Mesothelial cell of epicardium (in vitro differentiated cells): ENCODE results near the gene STAMBPL1. TPM values are rescaled to one million over a fixed set of nuclear protein-coding genes. Genes with fewer than 3 reads are reported as not detected.
"Not testable (repeated sequence)": the region's sequence is repeated elsewhere in the genome, so short reads cannot be mapped to it uniquely, and the experiment has no call there.

Experiments used
- DNase-seq, 2 experiments: peaks; one replicate each; pipeline ENCODE4 v3.0.0; 2021; ENCODE audit warnings: low spot score in 2 of 2; ENCODE audit not compliant: unreplicated experiment in 2 of 2
- H3K27ac Mint-ChIP-seq: 2 replicates; pipeline ENCODE4 v1.8.0; 2021; ENCODE audit warnings: mixed read lengths
- H3K27me3 Mint-ChIP-seq: 2 replicates; pipeline ENCODE4 v1.8.0; 2021; ENCODE audit warnings: low read depth, mixed read lengths
- H3K36me3 Mint-ChIP-seq: 2 replicates; pipeline ENCODE4 v1.8.0; 2021; ENCODE audit warnings: mixed read lengths
- H3K4me1 Mint-ChIP-seq: 2 replicates; pipeline ENCODE4 v1.8.0; 2021; ENCODE audit warnings: mixed read lengths
- H3K4me3 Mint-ChIP-seq: 2 replicates; pipeline ENCODE4 v1.8.0; 2021; ENCODE audit warnings: mild to moderate bottlenecking, moderate library complexity, mixed read lengths
- H3K9me3 Mint-ChIP-seq: 2 replicates; pipeline ENCODE4 v1.8.0; 2021; ENCODE audit warnings: mixed read lengths
- total RNA-seq: library from RNA; stranded (reverse); gene quantifications from 3 replicates; pipeline ENCODE4 v1.2.1, GENCODE V29; 2021
- TF ChIP-seq, protein P1 (sequence below): fragments of 200-600 bp; sonication (generic); IDR thresholded peaks from one replicate; pipeline ENCODE4 v1.5.0; 2021; ENCODE audit warnings: antibody characterized with exemption; ENCODE audit not compliant: unreplicated experiment

The STAMBPL1 gene
- total RNA-seq, 1 donor from 2014 or later = 3.6 TPM

DNA sequence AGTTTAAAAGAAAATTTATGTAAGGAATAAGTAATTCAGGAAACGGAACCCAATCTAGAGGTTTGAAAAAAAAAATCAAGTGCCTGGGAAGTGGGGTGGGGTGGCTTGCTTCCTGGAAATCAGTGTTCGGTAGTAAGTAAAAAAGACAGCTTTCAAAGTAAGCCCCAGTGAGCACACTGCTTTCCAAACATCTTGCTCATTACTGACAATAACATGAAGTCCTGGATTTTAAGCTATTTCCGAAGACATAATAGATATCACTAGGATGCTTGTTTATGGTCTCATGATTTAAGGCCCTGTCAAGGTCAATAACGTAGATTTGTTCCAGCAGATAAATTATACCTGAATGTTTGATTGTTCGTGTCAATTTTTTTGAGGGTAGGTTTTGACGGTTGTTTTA is 1.3 kb downstream of the STAMBPL1 start:
- peaks cover 29% of the 10 kb centered on the region for H3K27me3 Mint-ChIP-seq
- no peaks in the 10 kb centered on the region for H3K9me3 Mint-ChIP-seq
- H3K36me3 Mint-ChIP-seq = no peaks in the 10 kb centered on the region

DNA sequence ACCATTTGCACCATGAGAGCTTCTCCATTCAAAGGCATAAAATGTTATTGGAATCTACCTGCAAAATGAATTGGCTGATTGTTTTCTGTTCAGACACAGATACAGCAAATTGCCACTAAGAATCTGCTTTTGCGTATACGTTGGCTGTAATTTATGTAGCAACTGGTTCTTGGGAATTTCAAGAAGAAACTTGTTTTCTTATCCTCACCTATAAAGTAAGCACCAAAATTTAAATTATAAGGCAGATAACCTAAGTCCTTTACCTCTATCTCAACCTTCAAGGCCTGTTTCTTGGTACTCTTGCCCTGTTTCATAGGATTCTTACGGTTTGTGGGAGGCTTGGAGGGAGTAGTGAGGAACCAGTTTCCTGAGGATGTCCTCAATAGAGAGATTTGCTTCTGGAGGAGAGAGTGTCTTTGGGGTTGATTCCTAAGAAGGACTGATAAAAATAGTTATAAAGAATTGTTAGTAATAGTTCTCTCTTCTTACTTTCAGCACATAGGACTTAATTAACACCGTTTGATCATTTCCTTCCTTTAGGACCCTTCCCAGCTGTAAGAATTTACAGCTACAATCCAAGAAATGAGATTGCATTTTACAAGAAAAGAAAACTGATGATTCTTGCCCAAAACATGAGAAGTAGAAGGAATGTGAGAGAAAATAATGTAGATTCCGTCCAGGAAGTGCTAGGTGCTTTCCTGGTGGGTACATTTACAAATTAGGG is 2.0 kb downstream of the STAMBPL1 start:
- Mint-ChIP-seq H3K27me3 (peaks cover 22% of the 10 kb centered on the region), H3K9me3 (no peaks in the 10 kb centered on the region), H3K4me1 (peaks cover 28% of the 10 kb centered on the region), H3K36me3 (no peaks in the 10 kb centered on the region), H3K4me3 (peak overlapping the region; percentile 90), H3K27ac (peak overlapping the region; percentile 39)
- TF ChIP-seq, protein P1, sequence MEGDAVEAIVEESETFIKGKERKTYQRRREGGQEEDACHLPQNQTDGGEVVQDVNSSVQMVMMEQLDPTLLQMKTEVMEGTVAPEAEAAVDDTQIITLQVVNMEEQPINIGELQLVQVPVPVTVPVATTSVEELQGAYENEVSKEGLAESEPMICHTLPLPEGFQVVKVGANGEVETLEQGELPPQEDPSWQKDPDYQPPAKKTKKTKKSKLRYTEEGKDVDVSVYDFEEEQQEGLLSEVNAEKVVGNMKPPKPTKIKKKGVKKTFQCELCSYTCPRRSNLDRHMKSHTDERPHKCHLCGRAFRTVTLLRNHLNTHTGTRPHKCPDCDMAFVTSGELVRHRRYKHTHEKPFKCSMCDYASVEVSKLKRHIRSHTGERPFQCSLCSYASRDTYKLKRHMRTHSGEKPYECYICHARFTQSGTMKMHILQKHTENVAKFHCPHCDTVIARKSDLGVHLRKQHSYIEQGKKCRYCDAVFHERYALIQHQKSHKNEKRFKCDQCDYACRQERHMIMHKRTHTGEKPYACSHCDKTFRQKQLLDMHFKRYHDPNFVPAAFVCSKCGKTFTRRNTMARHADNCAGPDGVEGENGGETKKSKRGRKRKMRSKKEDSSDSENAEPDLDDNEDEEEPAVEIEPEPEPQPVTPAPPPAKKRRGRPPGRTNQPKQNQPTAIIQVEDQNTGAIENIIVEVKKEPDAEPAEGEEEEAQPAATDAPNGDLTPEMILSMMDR = no peak
- no peak for DNase-seq

More for the DNA sequence above, 1.3 kb downstream of the STAMBPL1 start:
- peak overlapping the region; percentile 90 for H3K4me3 Mint-ChIP-seq
- H3K4me1 Mint-ChIP-seq = peaks cover 28% of the 10 kb centered on the region
- TF ChIP-seq, protein P1 = no peak
- no peak for DNase-seq
- no peak overlapping the region for H3K27ac Mint-ChIP-seq

DNA sequence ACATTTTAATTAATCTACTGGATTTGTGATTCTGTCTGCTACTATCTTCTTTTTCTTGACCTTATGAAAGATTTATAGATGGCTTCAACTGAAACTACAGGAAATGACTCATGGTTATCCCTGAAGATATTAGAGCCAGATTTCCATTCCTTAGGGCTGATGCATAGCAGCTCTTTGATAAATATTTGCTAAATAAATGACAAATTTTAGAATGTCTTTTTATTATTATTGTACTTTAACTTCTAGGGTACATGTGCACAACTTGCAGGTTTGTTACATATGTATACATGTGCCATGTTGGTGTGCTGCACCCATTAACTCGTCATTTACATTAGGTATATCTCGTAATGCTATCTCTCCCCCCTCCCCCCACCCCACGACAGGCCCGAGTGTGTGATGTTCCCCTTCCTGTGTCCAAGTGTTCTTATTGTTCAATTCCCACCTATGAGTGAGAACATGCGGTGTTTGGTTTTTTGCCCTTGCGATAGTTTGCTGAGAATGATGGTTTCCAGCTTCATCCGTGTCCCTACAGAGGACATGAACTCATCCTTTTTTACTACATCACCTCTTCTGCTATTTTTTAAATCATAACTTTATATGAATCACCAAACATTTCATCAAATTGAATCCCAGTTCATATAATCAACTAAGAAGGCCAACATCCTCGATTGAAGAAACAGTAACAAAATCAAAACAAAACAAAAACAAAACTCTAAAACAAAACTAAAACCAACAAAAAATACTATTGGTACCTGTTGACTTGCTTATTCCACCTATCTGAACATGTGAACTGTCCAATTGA is 2.8 kb downstream of the STAMBPL1 start:
- H3K36me3 Mint-ChIP-seq, DNase-seq, H3K9me3 Mint-ChIP-seq, H3K4me3 Mint-ChIP-seq: not testable (repeated sequence)
- H3K4me1 Mint-ChIP-seq = peaks cover 28% of the 10 kb centered on the region
- H3K27me3 Mint-ChIP-seq = peaks cover 14% of the 10 kb centered on the region
- H3K27ac Mint-ChIP-seq = peak overlapping the region; percentile 39

DNA sequence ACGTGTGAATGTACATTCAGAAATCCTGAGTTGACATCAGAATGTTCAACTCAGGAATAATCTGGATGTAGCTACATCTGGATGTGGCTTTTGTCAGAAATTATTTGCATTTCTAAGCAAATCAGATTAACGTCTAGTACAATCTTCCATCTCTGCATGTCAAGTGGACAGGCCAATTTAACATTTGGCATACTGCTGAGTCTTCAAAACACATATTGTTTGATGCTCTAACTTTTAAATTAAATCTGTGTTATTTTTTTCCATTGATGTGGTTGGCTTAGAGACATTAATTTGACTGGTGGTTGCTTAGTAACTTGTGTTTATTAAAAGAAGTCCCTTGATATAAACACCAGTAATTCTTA is 3.4 kb downstream of the STAMBPL1 start:
- Mint-ChIP-seq H3K36me3 (no peaks in the 10 kb centered on the region), H3K4me3 (no peak overlapping the region), H3K27ac (no peak overlapping the region), H3K27me3 (peaks cover 8% of the 10 kb centered on the region), H3K9me3 (no peaks in the 10 kb centered on the region), H3K4me1 (peaks cover 28% of the 10 kb centered on the region)
- DNase-seq = no peak
- TF ChIP-seq, protein P1 = no peak

DNA sequence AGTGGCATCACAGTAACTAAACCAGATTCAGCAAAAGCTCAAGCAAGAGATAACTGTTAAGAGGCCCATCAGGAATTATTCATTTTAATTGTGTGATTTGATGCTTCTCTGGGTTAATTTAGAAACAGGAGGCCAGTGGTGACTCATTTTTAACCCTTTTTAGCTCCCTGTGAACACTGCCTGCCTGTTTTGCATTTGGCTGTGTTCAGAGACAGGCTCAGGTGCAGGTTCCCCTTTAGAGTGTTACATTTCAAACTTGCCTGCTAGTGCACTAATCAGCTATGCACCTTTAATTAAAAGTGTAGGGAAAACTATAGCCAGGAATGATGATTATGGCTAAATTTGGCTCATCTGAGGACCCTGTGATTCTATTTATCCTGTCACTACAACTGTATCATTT is 6.5 kb downstream of the STAMBPL1 start:
- DNase-seq = no peak
- Mint-ChIP-seq H3K9me3 (no peaks in the 10 kb centered on the region), H3K4me3 (no peak overlapping the region), H3K27me3 (peaks cover 2% of the 10 kb centered on the region), H3K4me1 (peaks cover 14% of the 10 kb centered on the region), H3K36me3 (no peaks in the 10 kb centered on the region), H3K27ac (no peak overlapping the region)
- TF ChIP-seq, protein P1 = no peak

DNA sequence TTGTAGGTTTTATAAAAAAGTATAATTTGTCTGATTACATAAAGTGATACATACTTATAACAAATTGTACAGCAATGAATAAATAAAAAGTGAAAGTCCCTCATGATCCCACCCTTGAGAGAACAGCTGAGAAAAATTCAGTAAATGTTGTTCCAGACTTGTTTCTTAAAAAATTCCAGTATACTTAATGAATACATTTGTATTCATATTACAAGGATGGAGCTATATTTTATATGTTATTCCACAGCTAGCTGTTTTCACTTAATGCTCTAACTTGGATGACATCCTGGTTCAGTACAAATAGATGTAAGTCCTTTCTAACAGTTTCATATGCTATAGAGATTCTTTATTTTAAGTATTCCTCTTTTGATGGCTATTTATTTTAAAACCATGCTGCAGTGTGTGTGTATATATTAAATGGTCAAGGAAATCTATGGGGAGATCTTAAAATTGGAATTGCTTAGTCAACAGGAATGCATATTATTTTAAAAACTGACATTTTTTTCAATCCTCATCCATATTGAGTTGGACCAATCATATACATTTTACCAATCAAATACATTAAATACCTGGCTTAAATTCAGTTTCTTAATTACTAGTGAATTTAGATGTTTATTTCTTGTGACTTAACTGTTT is 8.9 kb downstream of the STAMBPL1 start:
- H3K9me3 Mint-ChIP-seq = no peaks in the 10 kb centered on the region
- H3K27me3 Mint-ChIP-seq = peaks cover 2% of the 10 kb centered on the region
- H3K4me3 Mint-ChIP-seq = no peak overlapping the region
- TF ChIP-seq, protein P1 = no peak
- H3K36me3 Mint-ChIP-seq = no peaks in the 10 kb centered on the region
- H3K4me1 Mint-ChIP-seq = no peaks in the 10 kb centered on the region
- H3K27ac Mint-ChIP-seq = no peak overlapping the region
- no peak for DNase-seq
